COLO668 (cell line): ENCODE measurements around the gene GPATCH4.

Source experiments
- DNase-seq: peaks from one replicate; lab custom pipeline; 2025; ENCODE audit not compliant: unreplicated experiment; lab: John Stamatoyannopoulos, UW

The GPATCH4 gene

GRCh38 chr1:156551066-156551643 is 50.1 kb downstream of the GPATCH4 start:
- DNase-seq: no peak

GRCh38 chr1:156550346-156550745 is 50.9 kb downstream of the GPATCH4 start:
- no peak for DNase-seq

DNA sequence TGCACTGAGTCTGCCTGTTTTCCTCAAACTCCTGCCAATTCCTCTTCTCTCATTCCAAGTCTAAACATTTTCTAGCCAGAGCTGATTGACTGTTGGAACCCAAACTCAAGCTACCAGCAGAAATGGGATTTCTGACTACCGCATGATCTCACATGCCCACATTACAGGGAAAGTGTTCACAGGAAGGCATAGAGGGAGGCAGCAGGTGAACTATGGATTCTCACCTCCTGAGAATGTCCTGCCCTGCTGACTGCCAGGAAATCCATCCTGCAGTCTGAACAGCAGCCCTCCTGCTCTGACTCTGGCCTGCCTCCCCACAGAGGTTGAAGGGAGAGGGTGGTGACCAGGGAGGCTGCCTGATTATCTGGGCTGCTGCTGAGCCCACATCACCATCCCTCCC is 51.4 kb downstream of the GPATCH4 start:
- no peak for DNase-seq

DNA sequence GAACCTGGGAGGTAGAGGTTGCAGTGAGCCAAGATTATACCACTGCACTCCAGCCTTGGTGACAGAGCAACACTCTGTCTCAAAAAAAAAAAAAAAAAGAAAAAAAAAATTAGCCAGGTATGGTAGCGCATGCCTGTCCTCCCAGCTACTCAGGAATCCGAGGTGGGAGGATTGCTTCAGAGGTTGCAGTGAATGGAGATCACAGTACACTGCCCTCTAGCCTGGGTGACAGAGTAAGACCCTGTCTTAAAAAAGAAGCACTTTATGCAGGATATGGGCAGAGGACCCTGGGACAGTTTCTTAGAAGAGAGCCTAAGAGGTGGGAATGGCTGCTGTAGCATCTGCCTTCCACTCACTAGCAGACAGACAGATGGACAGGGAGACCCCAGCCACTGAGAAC is 51.9 kb downstream of the GPATCH4 start:
- DNase-seq: no peak

DNA sequence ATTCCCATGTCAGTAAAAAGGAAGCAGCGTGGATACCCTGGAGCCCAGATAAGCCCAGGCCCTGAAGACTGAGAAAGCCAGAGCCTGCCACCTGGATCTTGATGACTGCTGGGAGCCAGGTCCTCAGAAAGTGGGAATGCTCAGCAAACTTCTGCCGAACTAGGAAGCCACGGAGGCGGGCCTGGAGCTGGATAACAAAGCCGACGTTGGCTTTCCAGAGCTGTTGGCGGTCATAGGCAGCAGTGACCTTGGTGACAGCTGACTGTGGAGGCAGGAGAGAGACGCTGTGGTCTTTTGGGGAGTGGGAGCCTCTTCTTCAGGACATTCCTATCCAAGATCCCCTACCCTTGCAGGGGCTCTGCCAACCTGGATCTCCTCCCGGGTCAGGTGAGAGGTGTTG is 53.3 kb downstream of the GPATCH4 start:
- no peak for DNase-seq

DNA sequence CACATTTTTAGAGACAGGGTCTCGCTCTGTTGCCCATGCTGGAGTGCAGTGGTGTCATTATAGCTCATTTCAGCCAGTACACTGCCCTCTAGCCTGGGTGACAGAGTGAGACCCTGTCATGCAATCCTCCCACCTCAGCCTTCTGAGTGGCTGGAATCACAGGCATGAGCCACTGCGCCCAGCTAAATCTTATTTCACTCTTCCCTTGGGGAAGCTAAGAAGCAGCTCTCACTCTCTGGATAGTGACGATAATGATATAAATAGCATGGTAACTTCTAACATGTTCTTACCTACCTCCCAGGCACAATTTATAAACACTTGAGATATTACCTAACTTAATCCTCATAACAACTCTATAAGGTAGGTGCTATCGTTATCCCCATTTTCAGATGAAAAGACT is 53.8 kb downstream of the GPATCH4 start:
- DNase-seq: no peak

DNA sequence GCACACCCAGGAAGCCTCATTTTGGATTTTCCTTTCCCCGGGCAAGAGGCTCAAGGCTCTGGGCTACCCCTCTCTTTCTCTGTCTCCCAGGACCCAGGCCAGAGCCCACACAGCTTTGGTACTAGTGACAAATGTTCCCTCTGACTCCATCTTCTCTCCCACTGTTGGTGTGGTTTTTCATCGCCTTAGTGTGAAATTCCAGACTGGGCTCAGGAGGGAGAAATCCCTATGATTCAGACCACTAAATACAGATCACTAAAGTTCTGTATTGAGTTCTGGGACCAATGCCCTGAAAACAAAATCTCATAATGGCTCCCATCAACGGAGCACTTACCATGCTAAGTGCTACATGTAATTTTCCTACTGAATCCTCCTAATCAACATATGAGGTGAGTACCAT is 55.0 kb downstream of the GPATCH4 start:
- no peak for DNase-seq

- no peak for DNase-seq
Measured at GRCh38 chr1:156544592-156545102, 56.6 kb downstream of the GPATCH4 start.
